Psoas muscle (tissue), 8 donors: ENCODE measurements around the gene SLAIN1. TPM values are rescaled to one million over a fixed set of nuclear protein-coding genes. Genes with fewer than 3 reads are reported as not detected.
A peak's percentile ranks its signal among the peaks of the same experiment; 100 is the strongest.

Source experiments
- ATAC-seq, 4 donors: fragments of 200-7000 bp; cut with Tn5 transposase; one replicate each; pipeline ENCODE4 v1.9.1; 2020; ENCODE audit warnings: moderate library complexity in 3 of 4, mild to moderate bottlenecking in 2 of 4
- DNase-seq, 2 donors: peaks; one replicate each; pipeline ENCODE4 v3.0.0-alpha.2; 2020
- H3K27ac ChIP-seq: fragments of 200-600 bp; one replicate; pipeline ENCODE4 v1.8.0; 2022
- H3K27me3 ChIP-seq, 3 donors: fragments of 200-600 bp in 1 of 3; one replicate each; pipeline versions ENCODE4 v1.6.1 to v1.8.0; 2013 to 2022; ENCODE audit warnings: low read length in 2 of 3, mild to moderate bottlenecking in 2 of 3, moderate library complexity in 1 of 3; ENCODE audit not compliant: insufficient read depth in 3 of 3
- H3K36me3 ChIP-seq, 2 donors: fragments of 200-600 bp in 1 of 2; one replicate each; pipeline versions ENCODE4 v1.6.1 to v1.8.0; 2013 to 2022; ENCODE audit warnings: low read depth in 1 of 2, mild to moderate bottlenecking in 1 of 2, moderate library complexity in 1 of 2; ENCODE audit not compliant: insufficient read depth in 1 of 2
- H3K4me1 ChIP-seq: fragments of 200-600 bp; one replicate; pipeline ENCODE4 v1.8.0; 2022
- H3K4me3 ChIP-seq: fragments of 200-600 bp; one replicate; pipeline ENCODE4 v1.8.0; 2022; ENCODE audit warnings: mild to moderate bottlenecking
- H3K9me3 ChIP-seq: fragments of 200-600 bp; one replicate; pipeline ENCODE4 v1.8.0; 2022
- CTCF ChIP-seq: fragments of 200-600 bp; IDR thresholded peaks from one replicate; pipeline ENCODE4 v1.8.0; 2022; ENCODE audit warnings: antibody characterized with exemption
- WGBS, 3 donors: extraction: QIAGEN DNeasy Blood & Tissue Kit; methylation state at CpG; one replicate each; pipeline versions ENCODE4 v1.1.6 to v1.1.7; 2013; 5-methylcytosine and 5-hydroxymethylcytosine counted together
- intact Hi-C, 2 donors: fragments of 100-400 bp; cut with DNase I; formaldehyde crosslinking; loops; one replicate each; pipeline versions ENCODE4 v1.11.0 to v1.14.2; 2022
- polyA plus RNA-seq, 3 donors: library from polyadenylated mRNA; stranded (reverse); fragments of 200-250 nt; gene quantifications; one replicate each; pipeline ENCODE4 v1.2.3, GENCODE V29; 2013
- total RNA-seq, 4 donors: library from RNA; stranded (reverse); fragmentation: NEBNext Ultra II Directional in 2 of 4; extraction: Animal tissue kit (Norgen Biotek cat#: 25700) in 2 of 4; gene quantifications; one replicate each; pipeline versions ENCODE4 v1.2.1 to v1.2.4, GENCODE V29; 2021 to 2023
- donor health status: healthy with polysubstance abuse.
- donor health status: DM: no; HTN: no; CAD: no; lungs with moderate emphysema.
- donor health status: Bipolar disorder and iron deficiency.
- donor health status: healthy.
- donor health status: DM: yes; HTN: yes; CAD: no.
- donor health status: DM: no; HTN: no; CAD: no.
- donor health status: DM: no; HTN: no; CAD: no.
- donor health status: DM: yes; HTN: yes; CAD: no.

Gene SLAIN1
- total and polyA plus RNA-seq, 7 donors: 0.69 to 6.6 (median 3.1) TPM

GRCh38 chr13:77698201-77699058 lies 943 bp downstream of the SLAIN1 start:
- intact Hi-C loops: loop anchor here in 1 of 2 donors (10.0 kb wide), 1 partner anchor 374 kb away; the partner anchor contains the start of gene MYCBP2
- H3K4me3 ChIP-seq: peak overlapping the region; percentile 82
- ATAC-seq: peak in 1 of 4 donors; percentile 8
- H3K4me1 ChIP-seq: peaks cover 6% of the 10 kb centered on the region
- H3K27ac ChIP-seq: no peak overlapping the region
- H3K9me3 ChIP-seq: no peaks in the 10 kb centered on the region
- 0 to 1% (median 1%) methylated on average over 46 to 75 of the region's 75 CpGs for WGBS, 3 donors
- peak; percentile 18 to 61 for DNase-seq
- no peak for TF ChIP-seq CTCF
- no peaks in the 10 kb centered on the region for H3K36me3 ChIP-seq
- no peaks in the 10 kb centered on the region for H3K27me3 ChIP-seq

- Histone ChIP-seq H3K36me3 (no peaks in the 10 kb centered on the region), H3K27me3 (no peaks in the 10 kb centered on the region), H3K4me3 (peak overlapping the region; percentile 82), H3K27ac (no peak overlapping the region), H3K4me1 (peaks cover 6% of the 10 kb centered on the region), H3K9me3 (no peaks in the 10 kb centered on the region)
- ATAC-seq (no peak), DNase-seq (no peak)
- 0 to 1% (median 0%) methylated on average over 4 of the region's 4 CpGs for WGBS, 3 donors
- intact Hi-C loops: loop anchor here in 1 of 2 donors (10.0 kb wide), 1 partner anchor 374 kb away; the partner anchor contains the start of gene MYCBP2
- TF ChIP-seq CTCF: no peak
These were observed 1.7 kb downstream of the SLAIN1 start for GRCh38 chr13:77699059-77699680.

- DNase-seq (no peak), ATAC-seq (no peak)
- Histone ChIP-seq H3K9me3 (no peaks in the 10 kb centered on the region), H3K4me3 (no peak overlapping the region), H3K36me3 (no peaks in the 10 kb centered on the region), H3K4me1 (peaks cover 6% of the 10 kb centered on the region), H3K27me3 (no peaks in the 10 kb centered on the region), H3K27ac (no peak overlapping the region)
- intact Hi-C loops: no loop called here
- TF ChIP-seq CTCF: no peak
These were observed 3.8 kb downstream of the SLAIN1 start for GRCh38 chr13:77701305-77701704.

GRCh38 chr13:77702366-77702765 lies 4.9 kb downstream of the SLAIN1 start:
- Histone ChIP-seq H3K27me3 (no peaks in the 10 kb centered on the region), H3K27ac (no peak overlapping the region), H3K4me1 (peaks cover 6% of the 10 kb centered on the region), H3K4me3 (no peak overlapping the region), H3K9me3 (no peaks in the 10 kb centered on the region), H3K36me3 (no peaks in the 10 kb centered on the region)
- intact Hi-C loops: no loop called here
- WGBS, 3 donors: 79 to 90% (median 83%) methylated on average over 1 of the region's 1 CpG
- TF ChIP-seq CTCF: no peak
- no peak for ATAC-seq
- DNase-seq: no peak
